GM23248 (cell line): ENCODE data around the gene ZNF331.

Source experiments
- EZH2 ChIP-seq: fragments of 200-600 bp; sonication (generic); IDR thresholded peaks from 2 replicates; pipeline ENCODE4 v1.6.1; 2018; ENCODE audit warnings: antibody characterized with exemption, mild to moderate bottlenecking; ENCODE audit not compliant: insufficient read depth, poor library complexity, severe bottlenecking
- EZH2phosphoT487 ChIP-seq: fragments of 200-600 bp; sonication (generic); IDR thresholded peaks from 2 replicates; pipeline ENCODE4 v1.6.1; 2018; ENCODE audit warnings: antibody characterized with exemption, moderate library complexity, mild to moderate bottlenecking, low read depth; ENCODE audit not compliant: insufficient read depth

DNA sequence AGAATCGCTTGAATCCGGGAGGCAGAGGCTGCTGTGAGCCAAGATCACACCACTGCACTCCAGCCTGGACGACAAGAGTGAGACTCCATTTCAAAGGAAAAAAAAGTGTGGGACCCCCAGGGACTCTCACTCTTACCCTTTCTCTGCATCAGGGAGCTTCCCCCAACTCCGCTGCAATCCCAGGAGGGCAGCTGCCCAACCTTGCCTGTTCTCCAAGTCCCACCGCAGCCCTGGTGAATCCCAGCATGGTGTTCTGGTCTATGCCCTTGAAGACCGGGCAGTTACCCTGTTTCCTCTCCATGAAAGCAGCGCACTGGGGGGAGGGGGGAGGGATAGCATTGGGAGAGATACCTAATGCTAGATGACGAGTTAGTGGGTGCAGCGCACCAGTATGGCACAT, 58.1 kb downstream of the ZNF331 start:
- TF ChIP-seq EZH2, result no peak
- TF ChIP-seq EZH2phosphoT487, result no peak
